Measurements from ENCODE around the gene PLXNA4.

PLXNA4 gene

DNA sequence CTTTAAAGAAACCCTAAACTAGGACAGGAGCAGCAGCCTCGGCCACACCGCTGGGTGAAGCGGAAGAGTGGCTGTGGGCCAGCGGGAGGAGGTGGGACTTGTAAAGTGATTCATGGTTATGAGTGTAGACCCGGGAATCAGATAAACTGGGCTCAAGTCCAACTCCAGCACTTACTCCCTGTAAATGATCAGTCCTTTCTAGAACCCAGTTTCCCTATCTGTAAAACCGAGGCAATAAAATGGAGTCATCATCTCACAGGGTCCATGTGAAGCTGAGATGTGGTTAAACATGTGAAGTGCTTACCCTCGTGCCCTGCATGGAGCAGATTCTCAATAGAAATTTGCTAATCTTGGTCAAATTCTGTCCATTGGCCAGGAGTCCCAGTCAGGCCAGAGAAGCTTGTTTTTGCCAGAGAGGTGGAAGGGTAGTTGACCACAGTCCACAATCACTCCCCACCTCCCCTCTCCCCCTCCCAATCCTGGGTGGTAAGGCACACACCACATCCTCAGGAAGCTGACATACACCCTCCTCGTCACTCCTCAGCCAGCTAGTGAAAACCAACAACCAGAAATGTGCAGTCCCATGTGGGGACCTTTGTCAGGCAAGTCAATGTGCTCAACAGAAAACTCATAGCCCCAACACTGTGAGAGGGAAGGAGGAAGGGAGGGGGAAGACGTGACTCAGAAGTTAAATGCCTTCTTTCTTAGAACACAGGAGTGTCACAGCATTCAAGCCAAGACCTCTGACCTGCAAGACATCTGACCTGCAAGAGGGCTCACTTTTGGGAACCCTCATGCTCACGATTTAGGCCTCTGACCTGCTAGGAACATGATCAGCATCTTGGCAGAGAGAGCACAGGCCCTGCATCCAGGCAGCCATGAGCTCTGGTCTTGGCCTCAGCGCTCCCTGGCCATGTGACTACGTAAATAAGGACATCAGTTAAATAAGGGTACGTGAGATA lies 145.1 kb downstream of the PLXNA4 start:
- no peak for DNase-seq

DNA sequence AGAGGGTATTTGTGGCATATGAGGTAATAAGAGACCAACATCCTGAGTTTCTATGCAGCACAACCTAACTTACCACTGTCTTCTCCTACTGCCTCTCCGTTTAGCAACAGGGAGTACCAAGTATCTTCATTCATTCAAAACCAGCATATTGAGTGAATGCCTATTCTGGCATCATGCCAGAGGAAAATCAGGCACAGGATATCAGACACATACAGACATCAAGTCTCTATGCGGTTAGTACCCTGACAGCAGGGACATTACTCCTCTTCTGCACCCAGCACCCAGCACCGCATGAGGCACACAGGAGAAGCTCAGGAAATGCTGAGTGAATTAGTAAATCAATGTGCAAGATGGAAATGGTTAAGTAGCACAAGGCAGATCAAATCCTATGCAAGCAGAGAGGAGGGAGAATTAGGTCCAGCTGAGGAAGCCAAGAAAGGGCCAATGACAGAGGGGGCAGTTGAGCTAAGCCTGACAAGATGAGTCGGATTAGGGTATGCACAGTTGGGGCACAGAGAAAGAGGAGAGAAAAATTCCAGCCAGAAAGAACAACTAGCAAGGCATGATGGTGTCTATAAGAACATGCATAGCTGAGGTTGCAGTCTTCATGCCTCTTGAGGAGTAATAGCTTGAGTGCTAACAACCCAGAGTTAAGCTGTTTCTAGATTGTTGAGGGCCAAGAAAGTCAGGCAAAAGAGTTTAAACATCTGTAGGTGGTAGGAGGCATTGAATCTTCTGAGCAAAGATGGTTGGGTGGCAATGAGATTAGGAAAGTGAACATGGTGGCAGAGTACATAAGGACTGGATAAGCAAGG lies 146.0 kb downstream of the PLXNA4 start:
- DNase-seq: no peak

DNA sequence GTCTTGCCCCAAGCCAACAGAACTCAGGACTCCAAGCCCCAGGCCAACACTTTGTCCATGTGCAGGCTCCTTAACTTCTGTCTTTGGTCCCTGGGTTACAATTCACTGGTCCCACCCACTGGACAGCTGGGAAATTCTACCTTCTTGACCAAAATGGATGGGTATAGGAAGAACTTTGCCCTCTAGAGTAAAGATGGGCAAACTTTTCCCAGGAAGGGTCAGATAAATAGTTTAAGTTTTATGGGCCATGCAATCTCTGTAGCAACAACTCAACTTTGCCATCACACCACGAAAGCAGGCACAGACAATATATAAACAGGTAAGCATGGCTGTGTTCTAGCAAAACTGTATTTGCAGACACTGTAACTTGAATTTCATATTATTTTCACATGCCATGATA lies 147.1 kb downstream of the PLXNA4 start:
- no peak for DNase-seq

DNA sequence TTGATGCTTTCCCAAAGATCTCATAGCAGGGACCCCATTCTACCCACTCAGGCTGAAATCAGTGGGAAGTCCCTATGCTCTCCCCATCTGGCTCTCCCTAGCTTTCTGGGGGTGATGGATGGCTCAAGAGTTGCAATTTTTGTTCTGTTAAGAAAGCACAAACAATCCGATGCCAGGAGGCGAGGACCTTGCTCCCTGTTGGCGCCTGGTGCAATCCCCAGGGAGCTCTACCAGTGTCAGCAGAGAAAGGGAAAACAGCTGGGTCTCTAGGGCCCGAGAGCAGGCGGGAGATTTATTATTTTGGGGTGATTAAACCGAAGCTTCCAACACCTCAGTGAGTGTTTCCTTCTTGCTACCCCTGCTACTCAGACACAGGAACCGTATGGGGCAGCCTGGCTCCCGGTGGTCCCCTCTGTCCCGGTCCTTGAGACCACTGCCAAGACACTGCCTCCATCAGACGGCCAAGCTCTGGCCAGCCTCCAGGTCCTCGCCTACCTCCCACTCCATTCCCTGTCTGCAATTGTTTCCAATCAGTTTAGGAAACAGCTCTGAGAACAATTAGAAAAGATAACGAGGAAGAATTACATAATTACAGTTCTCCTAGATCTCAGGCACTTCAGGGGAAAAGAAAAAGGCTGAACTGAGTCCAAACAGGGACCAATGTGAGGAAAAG lies 147.9 kb downstream of the PLXNA4 start:
- DNase-seq: no peak

DNA sequence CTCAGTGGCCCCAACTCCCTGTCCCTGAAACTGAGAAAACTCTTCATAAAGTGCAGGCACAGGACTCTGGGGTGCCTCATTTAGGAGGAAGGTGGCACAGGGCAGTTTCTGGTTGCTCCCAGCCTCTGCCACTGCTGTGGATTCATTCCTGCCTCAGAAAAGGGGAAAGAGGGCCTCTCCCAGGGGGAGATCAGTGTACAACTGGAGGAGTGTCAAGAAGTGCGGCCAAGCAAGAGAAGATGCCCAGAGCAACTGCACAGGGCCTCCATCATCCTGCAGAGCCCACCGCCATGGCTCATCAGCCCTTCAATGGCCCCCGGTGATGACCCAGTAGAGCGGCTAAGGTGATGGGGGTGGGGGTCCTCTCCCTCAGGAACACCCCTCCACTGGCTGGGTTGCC lies 150.3 kb downstream of the PLXNA4 start:
- no peak for DNase-seq

DNA sequence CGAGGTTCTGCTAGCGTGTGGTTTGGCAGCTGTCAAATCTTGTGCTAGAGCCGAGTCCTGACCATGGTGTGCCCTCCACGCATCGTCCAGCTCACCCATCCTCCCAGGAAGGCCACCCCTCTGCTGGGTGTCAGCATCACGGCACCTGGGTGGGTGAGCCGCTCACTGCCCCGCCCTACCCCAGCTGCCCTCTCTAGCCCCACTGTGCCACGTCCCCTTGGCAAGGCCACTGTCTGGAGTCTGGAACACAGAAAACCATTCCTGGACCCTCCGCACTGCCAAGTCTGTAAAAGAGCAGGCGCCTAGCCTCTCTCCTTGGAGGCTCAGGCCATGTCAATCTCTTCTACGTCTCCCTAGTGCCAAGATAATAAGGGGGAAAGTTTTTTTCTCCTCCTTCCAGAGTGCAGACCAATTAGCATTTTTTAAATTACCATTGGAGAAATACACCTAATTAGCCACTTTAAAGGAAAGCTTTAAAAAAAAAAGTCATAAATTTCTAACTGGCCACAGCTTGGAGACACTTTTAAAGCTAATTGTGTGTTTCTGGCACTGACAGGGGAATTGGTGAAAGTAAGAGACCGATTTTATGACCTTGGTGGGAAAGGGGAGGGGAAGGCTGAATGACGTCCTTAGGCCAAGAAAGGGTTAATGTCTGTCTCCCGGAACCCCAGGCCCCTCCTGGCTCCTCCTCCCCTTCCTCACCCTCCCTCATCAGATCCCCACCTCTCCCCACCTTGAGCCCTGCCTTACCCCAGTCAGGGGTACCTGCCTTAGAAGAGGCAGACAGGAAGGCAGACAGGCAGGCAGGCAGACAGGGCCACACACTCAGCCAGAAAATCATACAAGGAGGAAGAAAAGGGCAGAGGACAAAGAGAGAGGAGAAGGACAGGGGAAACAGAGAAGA lies 151.2 kb downstream of the PLXNA4 start:
- no peak for DNase-seq

DNA sequence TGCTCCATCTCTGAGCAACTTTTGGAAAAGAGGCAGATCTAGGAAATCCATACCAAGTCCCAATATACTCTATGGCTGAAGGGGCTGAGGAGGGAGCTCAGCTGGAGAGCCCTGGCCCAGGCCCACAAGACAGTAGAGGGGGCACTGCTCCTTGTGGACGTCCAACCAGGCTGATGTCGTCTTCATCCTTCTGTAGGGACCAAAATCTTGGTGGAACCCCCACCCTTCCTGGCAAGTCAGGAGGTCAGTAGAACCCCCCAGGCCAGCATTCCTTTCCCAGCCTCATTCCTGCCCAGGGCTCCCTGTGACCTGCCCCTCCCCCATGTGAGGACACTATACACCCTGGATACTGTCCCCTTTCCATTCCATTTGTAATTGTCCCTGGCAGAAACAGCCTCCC lies 152.0 kb downstream of the PLXNA4 start:
- no peak for DNase-seq

DNA sequence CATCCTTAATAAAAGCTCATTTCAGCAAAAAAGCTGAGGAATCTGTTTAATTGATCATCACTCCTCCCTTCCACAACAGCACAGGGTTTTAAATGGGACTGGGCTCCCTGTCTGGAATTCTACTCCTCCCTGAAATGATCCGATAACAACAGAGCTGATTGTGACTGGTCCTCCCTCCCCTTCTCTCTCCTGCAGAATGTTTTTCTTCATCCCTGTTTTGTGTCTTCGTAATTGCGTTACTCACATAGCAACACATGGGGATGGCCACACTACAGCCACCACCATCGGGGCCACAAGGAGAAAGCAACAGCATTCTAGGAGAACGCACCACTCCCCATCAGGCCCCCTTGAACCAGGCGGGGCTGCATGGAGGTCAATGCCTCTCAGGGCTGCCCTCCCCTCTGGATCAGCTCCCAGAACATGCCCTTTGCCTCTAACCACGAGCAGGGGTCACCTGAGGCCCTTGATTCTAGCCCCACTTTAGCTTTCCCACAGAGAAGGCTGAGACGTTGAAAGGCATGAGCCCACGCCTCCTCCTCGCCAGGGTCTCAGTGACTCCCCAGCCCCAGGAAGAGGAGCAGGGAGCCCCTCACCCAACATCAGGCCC lies 152.6 kb downstream of the PLXNA4 start:
- DNase-seq: no peak

DNA sequence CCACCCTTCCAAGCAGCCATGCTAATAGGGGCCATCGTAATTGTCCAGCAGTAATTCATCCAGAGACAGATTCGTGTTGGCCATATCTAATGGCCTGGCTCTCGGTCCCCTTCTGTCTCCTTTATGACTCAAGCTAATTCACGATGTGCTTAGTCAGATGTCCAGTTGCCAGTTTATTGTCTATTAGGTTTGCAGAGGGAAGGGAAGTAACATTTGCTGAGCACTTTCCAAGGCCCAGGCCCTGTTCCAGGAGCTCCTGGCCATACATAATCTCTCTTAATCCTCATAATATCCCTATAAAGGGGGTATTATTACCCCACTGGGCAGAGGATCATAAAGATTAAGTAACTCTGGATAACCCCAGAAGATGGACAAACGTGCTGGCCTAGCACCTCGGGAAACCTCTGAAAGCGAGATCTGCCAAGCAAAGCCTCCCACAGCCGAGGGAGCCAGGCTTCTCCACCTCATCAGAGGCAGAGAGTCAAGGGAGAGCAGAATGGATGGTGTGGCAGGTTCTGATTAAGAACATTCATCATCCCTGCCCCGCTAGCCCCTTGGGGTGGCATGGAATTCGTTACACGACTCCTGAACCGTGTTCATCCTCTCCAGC lies 153.7 kb downstream of the PLXNA4 start:
- no peak for DNase-seq

DNA sequence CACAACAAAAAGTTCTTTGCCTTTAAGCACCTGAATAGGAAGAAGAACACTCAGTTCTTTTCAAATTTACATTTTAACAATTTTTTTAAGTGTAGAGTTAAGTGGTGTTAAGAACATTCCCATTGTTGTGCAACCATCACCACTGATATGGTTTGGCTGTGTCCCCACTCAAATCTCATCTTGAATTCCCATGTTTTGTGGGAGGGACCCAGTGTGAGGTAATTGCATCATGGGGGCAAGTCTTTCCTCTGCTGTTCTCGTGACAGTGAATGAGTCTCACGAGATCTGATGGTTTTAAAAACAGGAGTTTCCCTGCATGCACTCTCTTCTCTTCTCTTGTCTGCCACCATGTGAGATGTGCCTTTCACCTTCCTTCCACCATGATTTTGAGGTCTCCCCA lies 155.7 kb downstream of the PLXNA4 start:
- DNase-seq: no peak

DNA sequence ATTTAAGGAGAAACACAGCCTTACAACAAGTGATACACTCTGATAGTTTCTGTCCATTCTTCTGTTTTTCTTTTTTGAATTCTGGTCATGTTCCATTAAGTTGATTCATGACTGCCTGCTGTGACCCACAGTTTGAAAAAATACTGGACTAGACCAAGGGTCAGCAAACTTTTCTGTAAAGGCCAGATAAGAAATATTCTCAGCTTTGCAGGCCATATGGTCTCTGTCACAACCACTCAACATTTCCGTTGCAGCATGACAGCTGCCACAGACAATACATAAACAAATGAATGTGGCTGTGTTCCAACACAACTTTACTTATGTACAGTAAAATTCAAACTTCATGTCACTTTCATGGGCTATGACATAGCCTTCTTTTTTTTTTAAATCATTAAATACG lies 156.7 kb downstream of the PLXNA4 start:
- no peak for DNase-seq

DNA sequence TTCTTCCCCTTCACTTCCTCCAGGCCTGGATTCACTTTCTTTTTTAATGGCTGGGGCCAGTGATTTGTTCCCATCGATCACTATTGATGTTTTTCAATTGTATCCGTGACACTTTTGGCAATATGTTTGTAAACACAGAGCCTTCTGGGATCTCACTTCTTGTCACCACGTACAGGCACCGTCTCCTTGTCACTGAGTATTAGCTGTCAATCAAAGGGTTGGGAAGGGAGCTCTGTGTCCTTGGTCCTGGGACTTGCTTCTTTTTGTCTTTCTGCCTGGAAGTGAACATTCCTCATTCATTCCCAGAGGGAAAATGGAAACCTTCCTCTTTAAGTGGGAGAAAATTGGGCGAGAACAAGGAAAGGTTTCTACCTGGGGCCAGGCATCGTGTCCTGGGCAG lies 157.4 kb downstream of the PLXNA4 start:
- no peak for DNase-seq

DNA sequence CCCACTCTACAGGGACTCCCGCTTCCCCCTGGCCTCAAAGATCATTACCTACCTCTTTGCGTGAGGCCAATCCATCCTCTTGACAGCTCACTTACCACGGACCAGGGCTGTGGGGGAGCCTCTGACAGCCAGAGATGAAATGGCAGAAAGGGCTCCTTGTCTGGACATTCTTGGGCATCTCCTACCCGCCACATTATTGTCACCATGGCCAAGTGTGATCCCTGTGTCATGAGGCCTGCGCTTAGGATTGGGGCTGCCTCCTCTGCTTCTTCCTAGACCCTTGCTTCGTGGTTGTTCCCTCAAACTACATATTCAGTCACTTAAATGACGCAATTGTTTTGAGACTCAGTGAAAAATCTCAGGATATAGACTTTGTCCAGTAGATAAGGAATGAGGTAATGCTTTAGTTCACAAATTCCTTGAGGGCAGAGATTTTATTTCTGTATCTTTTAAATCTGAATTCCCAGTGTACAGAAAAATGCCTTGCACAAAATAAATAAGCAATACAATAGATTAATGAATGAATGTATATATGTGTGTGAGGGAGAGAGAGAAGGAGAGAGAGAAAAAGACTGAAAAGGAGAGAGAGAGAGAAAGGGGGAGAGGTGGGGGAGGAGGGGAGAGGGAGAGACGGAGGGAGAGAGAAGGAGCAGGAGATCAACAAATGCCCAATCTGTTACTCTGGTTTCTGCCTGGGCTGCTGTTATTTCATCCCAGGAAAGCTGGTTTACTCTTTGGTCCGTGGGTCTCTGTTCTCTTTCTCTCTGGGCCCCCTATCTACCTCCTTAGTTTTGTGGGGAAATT lies 159.0 kb downstream of the PLXNA4 start:
- no peak for DNase-seq

DNA sequence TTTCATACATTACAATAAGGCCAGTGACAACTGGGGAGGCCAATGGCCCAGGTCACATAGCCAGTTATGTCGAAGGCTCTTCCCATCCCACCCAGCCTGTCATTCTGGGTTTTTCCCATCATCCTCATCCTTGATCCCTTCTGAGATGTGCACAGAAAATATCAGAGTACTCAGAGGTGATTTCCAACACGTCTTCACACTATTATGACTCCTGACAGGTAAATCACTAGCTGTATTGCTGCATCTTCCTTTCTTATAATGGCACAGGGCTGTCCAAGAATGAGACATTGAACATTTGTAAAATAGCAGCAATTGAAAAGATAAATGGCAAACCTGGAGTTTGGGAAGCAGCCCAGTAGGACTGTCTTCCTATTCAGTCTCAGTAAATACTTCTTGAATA lies 159.9 kb downstream of the PLXNA4 start:
- DNase-seq: no peak

DNA sequence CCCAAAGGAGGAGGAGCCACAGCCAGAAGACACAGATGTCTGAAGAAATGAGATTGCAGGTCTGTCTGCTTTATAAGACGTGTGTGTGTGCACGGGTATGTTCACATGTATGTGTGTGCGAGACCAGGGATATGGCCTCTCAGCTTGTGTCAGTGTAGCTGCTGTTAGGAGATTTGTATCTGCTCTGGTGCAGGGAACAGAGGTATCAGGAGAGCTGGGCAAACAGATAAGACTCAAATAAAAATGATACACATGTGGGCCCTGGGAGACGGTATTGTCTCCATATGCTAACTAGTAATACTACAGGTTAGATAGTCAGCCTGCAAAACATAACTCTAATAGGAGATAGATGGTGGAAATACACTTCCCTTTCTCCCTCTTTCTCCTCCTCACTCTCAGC lies 161.0 kb downstream of the PLXNA4 start:
- DNase-seq: no peak

DNA sequence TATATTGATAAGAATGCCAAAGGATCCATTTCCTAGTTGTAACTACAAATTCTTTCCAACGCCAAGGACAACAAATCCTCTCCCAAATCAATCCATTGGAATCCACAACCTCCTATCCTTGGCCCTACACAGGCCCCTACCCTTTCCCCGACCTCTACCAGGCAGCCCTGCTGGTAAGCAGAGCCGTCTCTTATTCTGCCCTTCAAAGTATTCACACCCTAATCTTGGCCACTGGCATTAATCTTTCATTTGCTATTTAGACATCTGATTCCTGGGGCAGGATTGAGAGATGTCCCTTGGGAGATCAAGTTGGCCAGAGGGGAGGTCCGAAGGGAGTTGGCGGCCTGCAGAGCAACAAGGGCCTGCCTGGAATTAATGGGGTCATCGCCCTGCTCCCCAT lies 161.4 kb downstream of the PLXNA4 start:
- no peak for DNase-seq

DNA sequence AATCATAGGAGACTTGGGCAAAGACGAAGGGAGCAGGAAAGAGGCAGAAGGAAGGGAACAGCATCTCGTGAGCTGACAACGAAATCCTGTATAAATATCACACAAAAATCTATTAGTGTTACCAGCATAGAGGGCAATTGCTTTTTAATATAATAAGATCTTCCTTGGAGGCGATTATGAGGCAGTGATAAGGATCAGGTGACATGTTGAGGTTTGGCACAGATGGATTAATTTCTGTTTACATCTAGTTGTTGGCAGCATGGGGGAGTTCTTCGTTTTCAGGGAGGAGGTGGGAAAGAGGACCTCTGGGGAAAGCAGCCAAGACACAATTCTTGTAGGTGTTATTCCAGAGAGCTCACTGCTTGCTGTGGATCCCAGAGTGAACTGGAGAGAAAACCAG lies 163.8 kb downstream of the PLXNA4 start:
- DNase-seq: no peak

DNA sequence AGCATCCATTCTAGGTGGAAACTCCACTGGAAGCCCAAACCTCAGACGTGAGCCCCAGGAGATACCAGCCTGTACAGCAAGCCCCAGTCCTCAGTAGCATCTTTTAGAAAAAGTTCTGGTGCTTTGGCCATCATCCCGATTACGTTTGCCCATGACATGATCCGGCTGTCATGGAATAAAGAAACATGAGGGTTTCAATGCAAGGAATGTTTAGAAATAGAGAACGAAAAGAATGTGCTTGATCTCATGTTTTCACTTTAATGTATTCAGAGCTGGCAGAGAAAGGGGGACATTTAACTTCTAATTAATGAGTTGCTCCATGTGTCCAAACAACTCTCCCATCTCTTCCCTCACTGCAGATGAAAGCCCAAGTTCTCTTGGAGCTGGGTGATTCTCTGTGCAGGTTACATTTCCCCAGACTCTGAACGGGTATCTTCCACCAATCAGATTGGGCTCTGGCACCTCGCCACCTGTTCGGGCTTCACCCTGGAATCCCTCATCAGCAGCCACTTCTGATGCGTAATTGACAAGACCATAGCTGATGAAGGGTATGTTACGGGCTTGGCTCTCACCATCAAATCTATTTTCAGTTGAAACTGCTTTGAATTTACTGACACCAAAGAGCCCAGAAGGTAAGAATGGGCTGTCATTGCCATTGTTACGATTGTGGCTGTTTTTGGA lies 165.3 kb downstream of the PLXNA4 start:
- DNase-seq: no peak

DNA sequence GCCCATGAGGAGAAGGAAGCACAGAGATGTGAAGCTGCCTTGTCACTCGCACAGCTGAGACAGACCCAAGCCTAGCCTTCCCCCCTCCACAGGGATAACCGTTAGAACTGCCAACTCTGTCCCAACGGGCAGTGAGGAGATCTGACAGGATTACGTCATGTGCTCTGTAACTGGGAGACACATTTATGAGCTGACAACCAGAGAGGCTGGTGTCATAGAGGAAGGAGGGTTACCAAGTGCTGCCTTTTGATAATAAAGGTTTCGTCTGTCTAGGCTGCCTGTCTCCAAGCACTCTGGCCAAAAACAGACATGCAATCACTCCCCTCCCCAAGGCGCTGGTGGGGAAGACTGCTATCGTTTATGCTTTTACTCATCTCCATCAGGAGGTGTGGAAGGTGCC lies 165.9 kb downstream of the PLXNA4 start:
- no peak for DNase-seq

DNA sequence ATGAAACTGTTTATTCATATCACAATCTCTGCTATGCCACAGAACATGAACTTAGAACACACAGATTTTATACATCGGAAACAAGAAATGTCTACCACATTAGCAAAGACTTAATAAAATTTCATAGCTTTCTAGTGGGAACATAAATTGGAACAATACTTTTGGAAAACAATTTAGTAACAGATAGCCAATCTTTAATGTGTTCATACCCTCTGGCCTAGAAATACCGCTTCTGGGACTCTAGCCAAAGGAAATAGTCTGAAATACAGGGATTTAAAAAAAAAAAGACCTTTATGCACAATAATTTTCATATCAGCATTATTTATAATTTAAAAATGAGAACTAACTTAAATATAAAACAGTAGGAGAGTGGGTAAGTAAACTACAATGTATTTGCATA lies 168.5 kb downstream of the PLXNA4 start:
- DNase-seq: no peak
